HG02571 (cell line): ENCODE data around the gene CNDP2.
"Not testable (repeated sequence)": the region's sequence is repeated elsewhere in the genome, so short reads cannot be mapped to it uniquely, and the experiment has no call there.

Experiments
- ATAC-seq: cut with Tn5 transposase; IDR thresholded peaks from one replicate; pipeline ENCODE4 v1.9.1; 2021; ENCODE audit warnings: mild to moderate bottlenecking, moderate library complexity; ENCODE audit not compliant: unreplicated experiment

Gene CNDP2

DNA sequence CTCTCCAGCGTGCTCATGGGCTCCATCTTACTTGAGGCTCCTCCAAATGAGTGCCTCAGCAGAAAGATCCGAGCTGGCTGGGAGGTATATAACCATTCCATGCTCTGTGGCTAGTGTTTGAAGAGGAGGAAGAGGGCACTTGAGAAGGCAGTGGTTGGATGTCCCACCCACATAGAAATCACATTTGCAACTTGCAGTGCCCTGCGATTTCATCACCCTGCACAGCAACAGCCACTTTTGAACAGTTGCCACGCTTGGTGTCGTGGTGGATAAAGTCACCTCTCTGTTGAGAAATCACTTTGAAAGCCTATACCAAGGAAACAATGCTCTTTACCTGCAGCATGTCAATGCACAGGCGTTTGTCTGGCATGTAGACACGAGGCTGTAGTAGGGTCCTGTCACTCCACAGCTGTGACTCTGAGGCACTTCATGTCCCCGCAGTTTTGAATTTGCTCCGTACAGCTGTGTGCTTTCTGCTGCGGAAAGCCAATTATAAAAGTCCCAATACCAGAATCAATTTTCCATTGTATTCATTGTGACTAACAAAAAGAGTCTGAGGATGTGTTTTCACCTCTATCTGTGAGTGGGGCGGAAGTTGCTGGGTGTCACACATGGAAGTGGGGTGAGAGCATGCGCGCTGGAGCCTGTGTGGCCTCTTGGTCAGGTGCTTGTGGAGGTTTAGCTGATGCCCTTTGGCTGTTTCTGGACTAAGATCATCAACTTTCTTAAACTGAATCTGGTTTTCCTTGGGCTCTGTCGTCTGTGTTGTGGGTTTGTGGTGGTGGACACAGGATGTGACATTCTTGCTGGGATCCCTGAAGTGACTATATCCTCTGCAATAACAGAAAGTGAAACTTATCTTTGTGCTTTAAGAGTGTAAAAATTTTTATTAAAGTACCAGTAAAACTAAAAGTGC lies 2.8 kb downstream of the CNDP2 start:
- peak; percentile 36 for ATAC-seq

GRCh38 chr18:74499633-74500032 lies 3.5 kb downstream of the CNDP2 start:
- ATAC-seq: peak; percentile 37

GRCh38 chr18:74500372-74500771 lies 4.2 kb downstream of the CNDP2 start:
- ATAC-seq: no peak

- ATAC-seq: not testable (repeated sequence)
Observed at GRCh38 chr18:74500774-74501173, 4.6 kb downstream of the CNDP2 start.

DNA sequence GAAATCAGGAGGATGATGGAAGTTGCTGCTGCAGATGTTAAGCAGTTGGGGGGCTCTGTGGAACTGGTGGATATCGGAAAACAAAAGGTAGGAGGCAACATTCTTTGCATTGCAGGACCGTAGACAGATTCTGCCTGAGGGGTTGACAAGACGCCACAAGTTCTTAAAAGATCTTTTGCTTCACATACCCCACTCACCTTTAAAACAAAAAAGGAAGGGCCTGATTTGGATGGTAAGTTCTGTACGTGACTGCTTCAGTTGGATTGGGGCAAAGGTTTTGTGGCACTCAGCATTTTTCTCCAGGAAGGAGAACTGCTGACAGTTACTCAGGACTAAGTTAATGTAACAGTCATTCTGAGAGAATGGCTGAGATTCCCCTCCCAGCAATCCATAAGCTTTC lies 5.2 kb downstream of the CNDP2 start:
- no peak for ATAC-seq

DNA sequence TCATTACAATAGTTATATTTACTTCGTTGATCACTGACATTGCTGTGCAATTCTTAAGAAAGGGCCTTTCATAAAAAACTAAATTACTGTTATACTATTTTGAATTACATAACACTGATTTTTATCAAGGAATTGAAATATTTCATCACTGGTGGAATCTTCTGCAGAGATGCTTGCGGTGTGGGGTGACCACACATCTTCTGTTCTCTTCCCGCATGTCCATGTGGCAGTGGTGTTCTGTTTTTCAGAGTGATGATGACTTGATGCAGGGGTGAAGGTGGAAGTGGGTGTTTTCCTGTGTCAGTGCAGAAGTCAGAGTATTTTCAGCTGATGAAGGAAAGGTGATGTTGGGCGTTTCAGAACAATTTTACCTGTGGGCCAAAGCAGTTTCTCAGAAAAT lies 7.0 kb downstream of the CNDP2 start:
- ATAC-seq: no peak

GRCh38 chr18:74505776-74506175 lies 9.6 kb downstream of the CNDP2 start:
- no peak for ATAC-seq

DNA sequence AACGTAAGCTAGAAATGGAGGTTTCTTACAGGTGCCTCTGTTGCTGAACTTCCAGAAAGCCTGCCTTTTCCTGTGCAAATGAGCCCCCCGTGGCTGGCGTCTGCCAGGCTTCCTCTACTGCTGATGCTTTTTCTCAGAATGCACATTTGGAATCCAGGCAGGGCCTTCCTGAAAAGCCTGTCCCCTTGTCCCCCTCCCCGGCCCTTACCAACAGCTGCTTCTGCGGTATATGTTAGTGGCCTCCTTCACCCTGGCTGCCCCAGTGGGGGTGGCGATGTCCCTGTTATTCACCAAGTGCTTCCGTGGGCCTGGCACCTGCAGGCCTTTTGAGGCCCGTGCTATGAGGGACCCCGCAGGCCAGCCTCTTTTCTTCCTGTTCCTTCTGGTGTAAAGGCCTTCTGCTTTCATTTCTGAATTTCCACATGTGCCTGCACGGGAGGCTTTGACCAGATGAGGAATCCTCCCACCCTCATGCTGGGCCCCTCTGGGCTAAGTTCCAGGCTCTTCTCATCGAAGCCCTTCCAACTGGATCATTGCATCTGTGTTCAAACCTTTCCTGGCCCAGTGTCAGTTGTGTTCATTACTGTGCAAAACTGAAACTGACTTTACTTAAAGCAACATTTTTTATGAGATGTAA lies 10.4 kb downstream of the CNDP2 start:
- no peak for ATAC-seq

- ATAC-seq: no peak
Observed at GRCh38 chr18:74507097-74507881, 11.1 kb downstream of the CNDP2 start.

DNA sequence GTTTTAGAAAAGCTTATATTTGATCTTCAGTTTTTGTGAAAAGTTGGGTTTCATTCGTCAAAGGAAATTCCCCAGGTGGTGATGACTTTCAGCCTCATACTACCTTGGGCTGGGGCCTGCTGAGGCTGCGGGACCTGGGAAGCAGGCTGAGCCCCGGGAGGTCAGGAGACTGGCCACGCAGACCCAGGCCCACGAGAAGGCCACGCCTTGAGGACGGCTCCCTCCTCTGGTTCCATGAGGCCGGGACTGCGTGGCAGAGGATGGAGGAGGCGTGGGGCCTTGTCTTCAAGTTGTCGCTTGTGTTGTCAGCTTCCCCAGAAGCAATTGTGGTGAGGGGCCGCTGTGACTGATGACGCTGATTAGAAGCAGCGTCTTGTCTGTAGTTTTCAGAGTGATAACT lies 11.8 kb downstream of the CNDP2 start:
- ATAC-seq: no peak

DNA sequence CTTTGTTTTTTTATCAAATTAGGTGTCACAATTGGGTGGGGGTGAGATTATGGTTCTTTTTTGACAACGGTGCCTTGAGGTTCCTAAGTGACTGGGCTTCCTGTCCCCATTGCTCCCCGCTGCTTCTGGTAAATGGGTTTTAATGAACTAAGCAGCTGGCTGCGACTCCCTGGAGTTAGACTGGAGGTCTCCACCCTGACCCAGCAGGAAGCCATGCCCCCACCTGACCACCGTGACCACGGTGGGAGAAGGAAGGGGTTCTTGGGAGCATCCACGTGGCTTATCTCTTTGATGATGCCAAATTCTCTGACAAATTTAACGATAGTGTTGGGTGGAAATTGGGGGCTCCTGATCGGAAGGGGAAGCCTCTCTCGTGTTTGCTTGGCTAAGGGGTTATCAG lies 12.2 kb downstream of the CNDP2 start:
- ATAC-seq: no peak

DNA sequence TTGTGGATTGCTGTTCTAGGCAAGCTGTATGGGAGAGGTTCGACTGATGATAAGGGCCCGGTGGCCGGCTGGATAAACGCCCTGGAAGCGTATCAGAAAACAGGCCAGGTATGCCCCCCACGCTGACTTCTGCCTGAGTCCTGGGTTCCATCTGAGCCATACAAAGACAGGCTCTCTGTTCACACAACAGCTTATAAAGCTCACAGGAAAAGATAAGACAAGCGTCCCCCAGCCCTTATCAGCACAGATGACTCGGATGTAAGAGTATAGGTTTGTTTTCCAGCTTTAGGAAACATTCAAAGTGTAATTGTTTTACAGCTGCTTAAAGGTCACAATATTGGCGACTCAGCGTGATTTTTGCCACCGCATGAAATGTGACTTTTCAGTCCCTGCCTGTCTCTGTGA lies 12.7 kb downstream of the CNDP2 start:
- no peak for ATAC-seq

DNA sequence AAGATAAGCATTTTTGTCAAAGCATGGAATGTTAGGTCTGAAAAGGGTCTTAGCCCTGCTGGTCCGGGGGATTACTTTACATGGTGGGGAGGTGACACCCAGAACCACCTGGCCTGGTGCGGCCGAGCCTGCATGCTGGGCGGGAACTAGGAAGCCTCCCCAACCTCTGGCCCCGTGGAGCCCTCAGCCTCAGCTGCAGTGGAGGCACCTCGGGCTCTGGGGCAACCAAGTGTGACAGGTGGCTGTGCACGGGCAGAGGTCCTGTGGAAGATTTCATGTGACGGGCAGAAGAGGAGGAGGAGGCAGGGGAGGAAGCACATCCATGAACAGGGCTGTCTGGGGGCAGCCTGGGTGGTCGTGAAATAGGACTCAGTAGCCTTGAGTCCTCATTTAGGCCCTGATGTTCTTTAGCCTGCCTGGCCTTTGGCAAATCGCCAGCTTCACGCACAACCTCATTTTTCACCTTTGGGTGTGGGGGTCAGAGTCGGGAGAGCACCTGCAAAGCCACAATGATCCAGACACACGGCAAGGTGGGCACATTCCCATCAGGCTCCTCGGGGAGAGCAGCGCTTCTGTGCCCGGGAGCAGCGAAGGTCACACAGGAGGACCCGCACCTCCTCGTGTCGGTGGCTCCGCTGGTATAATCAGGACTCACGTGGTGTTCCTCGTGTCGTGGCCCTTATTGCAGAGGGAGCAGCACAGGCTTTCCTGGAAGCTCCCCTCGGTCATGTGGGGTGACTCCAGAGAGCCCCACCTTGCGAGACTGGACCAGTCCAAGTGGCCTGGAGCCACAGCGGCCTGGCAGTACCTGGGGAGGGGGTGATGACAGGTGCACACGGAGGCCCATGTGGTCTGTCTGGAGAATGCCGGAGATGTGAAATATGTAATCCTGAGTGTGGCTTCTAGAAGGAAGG lies 13.9 kb downstream of the CNDP2 start:
- ATAC-seq: no peak

GRCh38 chr18:74510770-74511095 lies 14.6 kb downstream of the CNDP2 start:
- no peak for ATAC-seq

GRCh38 chr18:74511823-74512222 lies 15.7 kb downstream of the CNDP2 start:
- ATAC-seq: no peak

DNA sequence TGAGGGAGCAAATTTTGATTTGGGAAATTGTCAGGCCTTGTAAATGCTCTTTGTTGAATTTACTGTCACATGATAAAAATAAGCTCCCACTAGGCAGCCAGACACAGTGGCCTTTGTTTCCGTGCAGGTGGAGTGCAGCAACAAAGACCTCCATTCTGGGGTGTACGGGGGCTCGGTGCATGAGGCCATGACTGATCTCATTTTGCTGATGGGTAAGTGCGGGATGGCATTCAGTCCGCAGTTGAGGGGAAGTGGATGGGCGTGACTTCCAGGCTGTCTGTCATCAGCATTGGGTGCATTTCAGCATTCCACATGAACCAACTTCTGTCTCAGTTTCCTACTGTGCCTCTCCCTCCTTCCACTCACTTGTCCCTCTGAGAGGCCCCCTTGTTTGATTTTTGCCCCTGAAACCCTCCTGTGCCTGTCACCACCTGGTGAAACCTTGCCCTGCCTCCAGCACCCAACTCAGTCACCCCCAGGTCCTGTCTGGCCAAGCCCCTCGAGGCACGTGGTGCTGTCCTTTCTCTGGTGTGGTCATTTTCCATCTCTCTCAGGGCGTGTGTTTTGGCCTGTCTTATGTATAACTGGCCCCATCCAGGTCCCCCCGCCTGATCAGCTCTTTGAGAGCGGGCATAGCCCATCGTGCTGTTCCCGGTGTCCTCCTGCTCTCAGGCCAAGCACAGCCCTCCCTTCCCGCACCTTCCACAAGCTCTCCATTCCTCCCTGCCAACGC lies 16.3 kb downstream of the CNDP2 start:
- ATAC-seq: no peak

- ATAC-seq: no peak
Observed at GRCh38 chr18:74513149-74513882, 17.2 kb downstream of the CNDP2 start.

DNA sequence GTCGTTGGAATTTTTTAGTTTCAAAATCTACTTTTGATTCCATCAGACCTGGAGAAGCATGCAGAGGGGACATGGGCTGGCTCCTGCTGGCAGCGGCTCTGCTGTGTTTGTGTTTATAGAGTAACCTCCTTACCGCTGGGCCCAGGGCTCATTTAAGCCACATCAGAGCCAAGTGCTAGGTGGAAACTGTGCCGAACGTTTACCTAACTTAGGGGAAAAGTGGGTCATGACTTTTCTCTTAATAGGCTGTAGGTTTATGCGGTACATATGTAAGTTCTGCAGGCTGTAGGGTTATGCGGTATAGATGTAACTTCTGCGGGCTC lies 17.7 kb downstream of the CNDP2 start:
- no peak for ATAC-seq

GRCh38 chr18:74514860-74515495 lies 18.8 kb downstream of the CNDP2 start:
- no peak for ATAC-seq
